ENCODE data around the gene KLHDC3. TPM values are rescaled to one million over a fixed set of nuclear protein-coding genes. Genes with fewer than 3 reads are reported as not detected.

The KLHDC3 gene
- total and polyA plus RNA-seq, 2 of the 13 experiments (the other 11 are each of a cell fraction or from before 2014, with no cell fraction given) = 78.3 to 91.5 TPM

DNA sequence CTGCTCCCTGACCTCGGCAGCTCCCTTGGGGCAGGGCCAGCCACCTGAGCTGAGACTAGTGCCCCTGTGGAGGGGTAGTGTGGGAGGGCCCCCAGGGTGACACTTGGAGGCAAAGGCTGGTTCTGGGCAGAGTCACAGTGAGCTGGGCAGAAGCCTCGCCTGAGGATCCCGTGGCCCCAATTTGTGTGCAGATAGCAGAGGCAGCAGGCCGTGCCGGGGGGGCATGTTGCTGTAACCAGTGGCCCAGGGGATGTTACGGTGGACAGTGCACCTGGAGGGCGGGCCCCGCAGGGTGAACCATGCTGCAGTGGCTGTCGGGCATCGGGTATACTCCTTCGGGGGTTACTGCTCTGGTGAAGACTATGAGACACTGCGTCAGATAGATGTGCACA, 2.9 kb downstream of the KLHDC3 start:
- Histone ChIP-seq H3K36me3 (replicated peaks in 1 of 2; ENCODE audit: control insufficient read depth in 1 of 2, insufficient read depth in 2 of 2, low read length in 2 of 2) (peaks cover 15 to 36% of the 10 kb centered on the region in 2 experiments), H3K4me1 (ENCODE audit: insufficient read depth, low read length) (peaks cover 48% of the 10 kb centered on the region), H3K4me3 (replicated peaks in 1 of 3; ENCODE audit: insufficient read depth in 1 of 3, low read depth in 2 of 3, low read length in 3 of 3) (no peak overlapping the region), H4K20me1 (ENCODE audit: insufficient read depth, low read length) (no peaks in the 10 kb centered on the region), H3K9ac (ENCODE audit: insufficient read depth, low read depth, low read length) (peak overlapping the region; percentile 34; the same call in 1 of the 2 replicates), H3K4me2 (ENCODE audit: low read depth, low read length) (no peak overlapping the region), H3K9me3 (ENCODE audit: low read length) (no peaks in the 10 kb centered on the region), H3K27ac (ENCODE audit: extremely low read length, insufficient read depth, low read length) (no peak overlapping the region), H2AFZ (ENCODE audit: low read length) (no peak overlapping the region), H3K27me3 (ENCODE audit: control insufficient read depth in 1 of 2, insufficient read depth in 2 of 2, low read length in 2 of 2) (peaks cover 0 to 3% of the 10 kb centered on the region in 2 experiments; a peak in 1 of 5 replicates), H3K79me2 (ENCODE audit: insufficient read depth, low read length) (peaks cover 37% of the 10 kb centered on the region)
- no peak for DNase-seq (ENCODE audit: low spot score)
- ChIA-PET CTCF (ENCODE audit: low intra/inter-chr PET ratio, low total read pairs) (no interaction called here), POLR2A (interaction anchor here (1.6 to 5.3 kb wide), 2 partner anchors 33 to 43 kb away, joined by 5 to 76 read pairs; partner anchors contain the start of genes KLC4, MRPL2 and PPP2R5D)
- ATAC-seq = no peak
- no TSS peak for BruUV-seq (replicated peaks)
- TF ChIP-seq, protein P1, sequence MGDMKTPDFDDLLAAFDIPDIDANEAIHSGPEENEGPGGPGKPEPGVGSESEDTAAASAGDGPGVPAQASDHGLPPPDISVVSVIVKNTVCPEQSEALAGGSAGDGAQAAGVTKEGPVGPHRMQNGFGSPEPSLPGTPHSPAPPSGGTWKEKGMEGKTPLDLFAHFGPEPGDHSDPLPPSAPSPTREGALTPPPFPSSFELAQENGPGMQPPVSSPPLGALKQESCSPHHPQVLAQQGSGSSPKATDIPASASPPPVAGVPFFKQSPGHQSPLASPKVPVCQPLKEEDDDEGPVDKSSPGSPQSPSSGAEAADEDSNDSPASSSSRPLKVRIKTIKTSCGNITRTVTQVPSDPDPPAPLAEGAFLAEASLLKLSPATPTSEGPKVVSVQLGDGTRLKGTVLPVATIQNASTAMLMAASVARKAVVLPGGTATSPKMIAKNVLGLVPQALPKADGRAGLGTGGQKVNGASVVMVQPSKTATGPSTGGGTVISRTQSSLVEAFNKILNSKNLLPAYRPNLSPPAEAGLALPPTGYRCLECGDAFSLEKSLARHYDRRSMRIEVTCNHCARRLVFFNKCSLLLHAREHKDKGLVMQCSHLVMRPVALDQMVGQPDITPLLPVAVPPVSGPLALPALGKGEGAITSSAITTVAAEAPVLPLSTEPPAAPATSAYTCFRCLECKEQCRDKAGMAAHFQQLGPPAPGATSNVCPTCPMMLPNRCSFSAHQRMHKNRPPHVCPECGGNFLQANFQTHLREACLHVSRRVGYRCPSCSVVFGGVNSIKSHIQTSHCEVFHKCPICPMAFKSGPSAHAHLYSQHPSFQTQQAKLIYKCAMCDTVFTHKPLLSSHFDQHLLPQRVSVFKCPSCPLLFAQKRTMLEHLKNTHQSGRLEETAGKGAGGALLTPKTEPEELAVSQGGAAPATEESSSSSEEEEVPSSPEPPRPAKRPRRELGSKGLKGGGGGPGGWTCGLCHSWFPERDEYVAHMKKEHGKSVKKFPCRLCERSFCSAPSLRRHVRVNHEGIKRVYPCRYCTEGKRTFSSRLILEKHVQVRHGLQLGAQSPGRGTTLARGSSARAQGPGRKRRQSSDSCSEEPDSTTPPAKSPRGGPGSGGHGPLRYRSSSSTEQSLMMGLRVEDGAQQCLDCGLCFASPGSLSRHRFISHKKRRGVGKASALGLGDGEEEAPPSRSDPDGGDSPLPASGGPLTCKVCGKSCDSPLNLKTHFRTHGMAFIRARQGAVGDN (CRISPR knock-in tag; IDR thresholded peaks at IDR 0.05) = peak; percentile 33; the same call in 1 of the 2 replicates
- TF ChIP-seq RBFOX2 (IDR thresholded peaks at IDR 0.05; ENCODE audit: low read depth, low read length) (peak; percentile 61), AGO2 (optimal IDR thresholded peaks at IDR 0.05; ENCODE audit: low read depth, low read length) (peak; percentile 84), ZNF589 (CRISPR knock-in tag; conservative IDR thresholded peaks at IDR 0.05) (no peak)
- whole genome bisulfite sequencing (ENCODE audit: low lambda C conversion rate) = 98% methylated on average over 11 of the region's 12 CpGs
- in situ Hi-C loops (cut with HindIII; ENCODE audit: extremely low pct_ligation_motif_present, low pct_unique_long_range_greater_than_20kb) = no loop called here
- intact Hi-C loops (cut with micrococcal nuclease; ENCODE audit: unreplicated experiment) = no loop called here
- FAIRE-seq = no peak
